WERI-Rb-1 (cell line): Measurements from ENCODE around the gene VAPB.

Experiments
- DNase-seq: peaks from one replicate; pipeline ENCODE4 v3.0.0-alpha.2; 2020
- H3K27ac ChIP-seq: fragments of 250-450 bp; sonication (Bioruptor Pico); 2 replicates; pipeline ENCODE4 v1.5.1; 2020; ENCODE audit warnings: mild to moderate bottlenecking, moderate library complexity
- H3K27me3 ChIP-seq: fragments of 250-450 bp; sonication (Bioruptor Pico); 2 replicates; pipeline ENCODE4 v1.5.1; 2021; ENCODE audit warnings: mild to moderate bottlenecking, low read depth, moderate library complexity; ENCODE audit not compliant: insufficient read depth, severe bottlenecking
- H3K36me3 ChIP-seq: fragments of 250-450 bp; sonication (Bioruptor Pico); 2 replicates; pipeline ENCODE4 v1.5.1; 2020; ENCODE audit warnings: mild to moderate bottlenecking, moderate library complexity
- H3K4me3 ChIP-seq: 2 replicates; pipeline ENCODE4 v1.5.1; 2011; ENCODE audit warnings: low read depth, mild to moderate bottlenecking, control low read depth, low read length
- H3K9me3 ChIP-seq: fragments of 250-450 bp; sonication (Bioruptor Pico); 2 replicates; pipeline ENCODE4 v1.5.1; 2021; ENCODE audit warnings: mild to moderate bottlenecking, moderate library complexity; ENCODE audit not compliant: severe bottlenecking
- CTCF ChIP-seq: IDR thresholded peaks from 2 replicates; pipeline ENCODE4 v1.5.1; 2011; ENCODE audit warnings: low read depth, mild to moderate bottlenecking, control low read depth, inconsistent platforms, low read length

The VAPB gene

DNA sequence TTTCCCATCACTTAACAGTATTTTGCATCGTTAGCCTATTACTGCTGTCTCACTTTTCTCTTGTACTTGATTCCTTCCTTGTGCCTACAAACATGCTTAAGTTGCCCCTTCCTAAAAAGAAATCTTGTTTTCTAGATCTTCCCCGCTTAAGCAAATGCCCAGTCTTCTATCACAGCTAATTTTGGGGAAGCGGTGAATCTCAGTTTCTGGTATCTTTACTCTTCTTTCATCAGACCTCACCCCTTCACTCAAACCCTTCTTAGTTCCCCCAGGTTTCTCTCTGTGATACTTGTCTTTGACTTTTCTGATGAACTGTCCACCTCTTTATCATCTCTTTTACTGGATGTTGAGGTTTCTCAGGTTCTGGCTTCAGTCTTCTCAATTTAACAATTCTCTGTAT lies 14.2 kb downstream of the VAPB start:
- no peak overlapping the region for H3K4me3 ChIP-seq
- DNase-seq, result no peak
- H3K27ac ChIP-seq, result no peak overlapping the region
- TF ChIP-seq CTCF, result no peak
- H3K27me3 ChIP-seq, result no peaks in the 10 kb centered on the region
- H3K9me3 ChIP-seq, result no peaks in the 10 kb centered on the region
- H3K36me3 ChIP-seq, result no peaks in the 10 kb centered on the region

- Histone ChIP-seq H3K36me3 (peaks cover 4% of the 10 kb centered on the region), H3K4me3 (no peak overlapping the region), H3K9me3 (no peaks in the 10 kb centered on the region), H3K27ac (no peak overlapping the region), H3K27me3 (no peaks in the 10 kb centered on the region)
- no peak for DNase-seq
- no peak for TF ChIP-seq CTCF
Measured at GRCh38 chr20:58405504-58406291, 16.7 kb downstream of the VAPB start.

DNA sequence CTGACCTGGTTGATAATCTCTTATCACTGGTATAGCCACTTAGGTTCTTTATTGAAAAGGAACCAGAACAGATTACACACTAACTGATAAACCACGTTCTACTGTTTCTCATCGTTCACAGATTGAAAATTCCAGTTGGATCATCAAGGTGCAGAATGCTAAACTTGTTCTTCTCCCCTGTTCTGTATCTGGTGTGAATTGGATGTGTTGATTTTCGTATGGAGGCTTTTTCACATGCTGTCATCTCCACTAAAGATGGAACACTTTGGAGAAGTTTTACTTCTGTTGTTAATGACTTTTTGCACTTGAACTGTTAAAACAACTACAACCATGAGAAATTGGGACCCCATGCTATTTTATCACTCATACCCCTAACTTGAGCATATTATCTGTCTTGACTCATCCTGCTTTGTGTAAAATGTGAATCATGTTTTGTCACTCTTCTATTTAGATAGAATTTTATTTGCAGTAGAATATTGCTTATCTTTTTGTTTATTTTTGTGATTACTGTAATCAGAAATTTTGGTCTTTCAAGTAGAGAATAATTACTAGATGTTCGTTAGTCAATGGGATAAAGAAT lies 17.5 kb downstream of the VAPB start:
- no peak for TF ChIP-seq CTCF
- Histone ChIP-seq H3K9me3 (no peaks in the 10 kb centered on the region), H3K36me3 (peaks cover 4% of the 10 kb centered on the region), H3K27me3 (no peaks in the 10 kb centered on the region), H3K27ac (no peak overlapping the region), H3K4me3 (no peak overlapping the region)
- no peak for DNase-seq

DNA sequence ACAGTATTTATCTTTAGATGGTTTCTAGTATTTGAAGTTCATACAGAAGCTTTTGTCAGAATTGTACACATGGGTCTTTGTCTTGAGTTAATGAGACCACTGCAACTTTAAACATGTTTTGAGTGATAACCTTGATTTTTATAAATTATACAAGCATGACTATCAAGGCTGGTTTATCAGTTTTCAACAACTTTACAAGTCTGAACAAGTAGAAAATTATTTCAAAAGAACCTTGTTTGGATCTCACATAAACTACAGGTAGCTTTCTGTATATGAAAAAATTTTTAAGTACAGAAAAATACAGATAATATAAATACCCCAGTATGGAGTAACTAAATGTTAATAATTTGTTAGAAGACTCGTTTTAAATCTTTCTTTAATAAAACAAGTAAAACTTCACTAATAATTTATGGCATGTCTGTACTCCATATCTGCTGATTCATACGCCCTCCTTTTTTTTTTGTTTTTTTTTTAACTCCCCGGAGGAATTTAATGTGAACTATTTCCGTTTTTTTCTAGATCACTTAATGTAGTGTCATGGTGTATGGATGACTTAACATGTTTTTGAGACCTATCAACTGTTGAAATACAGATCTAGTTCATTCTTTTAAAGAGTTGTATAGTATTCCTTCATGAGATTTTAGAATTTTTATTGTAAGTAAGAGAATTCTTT lies 18.3 kb downstream of the VAPB start:
- DNase-seq, result no peak
- no peak overlapping the region for H3K27ac ChIP-seq
- H3K4me3 ChIP-seq, result no peak overlapping the region

DNA sequence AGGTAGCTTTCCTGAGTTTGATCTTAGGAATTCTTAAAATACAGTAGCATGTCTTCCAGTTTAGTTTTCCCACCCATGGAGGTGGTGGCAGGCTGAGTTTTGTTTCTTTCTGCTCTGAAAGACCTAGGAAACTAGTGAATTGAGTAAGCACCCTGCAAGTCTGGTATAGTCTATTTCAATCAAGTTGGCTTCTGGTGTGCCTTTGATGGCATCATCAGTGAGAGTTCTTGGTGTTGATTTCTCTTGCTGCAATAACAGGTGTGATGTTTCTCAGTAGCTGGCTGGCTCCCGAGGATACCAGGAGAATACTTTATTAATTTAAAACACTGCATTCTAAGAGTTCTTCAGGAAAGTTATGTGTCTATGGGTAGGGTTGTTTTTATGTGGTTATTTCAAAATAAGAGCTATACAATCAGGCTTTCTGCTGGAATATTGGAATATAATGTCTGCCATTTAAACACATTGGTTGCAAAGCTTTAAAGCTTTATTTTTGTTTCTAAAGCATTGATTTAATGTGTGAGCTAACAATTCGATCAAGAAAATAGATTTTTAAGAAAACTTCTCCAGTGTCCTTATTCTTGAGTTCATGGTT lies 19.0 kb downstream of the VAPB start:
- Histone ChIP-seq H3K36me3 (peaks cover 4% of the 10 kb centered on the region), H3K27ac (no peak overlapping the region), H3K4me3 (no peak overlapping the region), H3K27me3 (no peaks in the 10 kb centered on the region), H3K9me3 (no peaks in the 10 kb centered on the region)
- no peak for TF ChIP-seq CTCF
- no peak for DNase-seq

More for the DNA sequence above, 18.3 kb downstream of the VAPB start:
- TF ChIP-seq CTCF, result no peak
- Histone ChIP-seq H3K9me3 (no peaks in the 10 kb centered on the region), H3K27me3 (no peaks in the 10 kb centered on the region), H3K36me3 (peaks cover 4% of the 10 kb centered on the region)
